ENCODE data around the gene WDR5. TPM values are rescaled to one million over a fixed set of nuclear protein-coding genes. Genes with fewer than 3 reads are reported as not detected.

WDR5 gene
- total and polyA plus RNA-seq, 9 of the 15 experiments (the other 6 are each of a cell fraction or from before 2014, with no cell fraction given), result 3.0 to 56.8 (median 38.6) TPM

DNA sequence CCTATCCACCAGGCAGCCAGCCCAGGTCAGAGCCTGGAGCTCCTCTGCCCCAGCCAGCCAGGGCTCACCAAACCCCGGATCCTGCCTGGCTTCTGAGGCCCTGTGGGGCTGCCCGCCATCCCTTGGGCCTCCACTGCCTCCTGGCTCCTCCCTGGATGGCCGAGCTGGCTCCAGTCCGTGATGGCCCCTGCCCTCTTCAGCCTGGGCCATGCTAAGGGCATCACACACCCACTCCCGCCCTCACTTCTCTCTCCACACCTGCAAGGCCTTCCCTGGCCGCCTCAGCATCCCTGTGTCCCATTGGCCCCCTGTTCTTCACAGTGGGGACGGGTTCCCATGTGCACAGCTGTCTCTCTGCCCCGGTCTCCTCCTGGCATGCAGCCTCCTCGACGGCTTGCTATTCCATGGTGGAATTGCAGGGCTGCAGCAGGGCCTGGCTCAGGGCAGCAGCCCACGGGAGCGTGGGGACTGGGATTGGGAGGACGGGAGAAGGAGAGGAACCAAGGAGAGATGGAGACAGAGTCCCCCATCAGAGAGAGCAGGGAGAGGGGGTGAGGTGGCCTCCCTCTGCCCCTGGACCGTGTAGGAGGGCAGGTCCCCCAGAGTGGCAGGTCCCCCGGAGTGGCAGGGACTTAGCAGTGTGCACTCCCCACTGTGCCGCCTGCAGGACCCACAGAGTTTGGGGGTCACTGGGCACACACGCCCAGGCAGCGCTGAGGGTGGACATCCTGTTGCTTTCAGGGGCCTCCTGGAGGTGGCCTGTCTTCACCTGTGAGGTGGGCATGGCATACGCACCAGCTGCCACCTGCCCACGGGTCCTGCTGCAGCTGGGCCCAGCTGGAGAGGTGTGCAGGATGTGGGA, 45.1 kb downstream of the WDR5 start (continued):
- TF ChIP-seq, protein P1, sequence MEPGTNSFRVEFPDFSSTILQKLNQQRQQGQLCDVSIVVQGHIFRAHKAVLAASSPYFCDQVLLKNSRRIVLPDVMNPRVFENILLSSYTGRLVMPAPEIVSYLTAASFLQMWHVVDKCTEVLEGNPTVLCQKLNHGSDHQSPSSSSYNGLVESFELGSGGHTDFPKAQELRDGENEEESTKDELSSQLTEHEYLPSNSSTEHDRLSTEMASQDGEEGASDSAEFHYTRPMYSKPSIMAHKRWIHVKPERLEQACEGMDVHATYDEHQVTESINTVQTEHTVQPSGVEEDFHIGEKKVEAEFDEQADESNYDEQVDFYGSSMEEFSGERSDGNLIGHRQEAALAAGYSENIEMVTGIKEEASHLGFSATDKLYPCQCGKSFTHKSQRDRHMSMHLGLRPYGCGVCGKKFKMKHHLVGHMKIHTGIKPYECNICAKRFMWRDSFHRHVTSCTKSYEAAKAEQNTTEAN (CRISPR knock-in tag; IDR thresholded peaks at IDR 0.05), result no peak
- no peak for TF ChIP-seq CEBPB (tag; IDR thresholded peaks at IDR 0.05)
- no peak for TF ChIP-seq HNRNPL (IDR thresholded peaks at IDR 0.05; ENCODE audit: low read depth, low read length)
- TF ChIP-seq, protein P2, sequence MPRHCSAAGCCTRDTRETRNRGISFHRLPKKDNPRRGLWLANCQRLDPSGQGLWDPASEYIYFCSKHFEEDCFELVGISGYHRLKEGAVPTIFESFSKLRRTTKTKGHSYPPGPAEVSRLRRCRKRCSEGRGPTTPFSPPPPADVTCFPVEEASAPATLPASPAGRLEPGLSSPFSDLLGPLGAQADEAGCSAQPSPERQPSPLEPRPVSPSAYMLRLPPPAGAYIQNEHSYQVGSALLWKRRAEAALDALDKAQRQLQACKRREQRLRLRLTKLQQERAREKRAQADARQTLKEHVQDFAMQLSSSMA (CRISPR knock-in tag; IDR thresholded peaks at IDR 0.05), result no peak
- no peak for TF ChIP-seq RBM22 (IDR thresholded peaks at IDR 0.05; ENCODE audit: low read depth, low read length, poor library complexity, severe bottlenecking)
- TF ChIP-seq ZBTB9 (CRISPR knock-in tag; IDR thresholded peaks at IDR 0.05), result no peak

Data from K562 (cell line).